Neutrophil (primary cell): Measurements from ENCODE around the gene DCST1.

Experiments
- H3K27ac ChIP-seq: fragments of 200-600 bp; sonication (generic); 2 replicates; pipeline ENCODE4 v1.5.1; 2016; ENCODE audit warnings: mild to moderate bottlenecking, moderate library complexity
- H3K27me3 ChIP-seq: fragments of 200-600 bp; sonication (generic); 2 replicates; pipeline ENCODE4 v1.6.0; 2016; ENCODE audit warnings: mild to moderate bottlenecking
- H3K36me3 ChIP-seq: fragments of 200-600 bp; sonication (generic); 2 replicates; pipeline ENCODE4 v1.5.1; 2017
- H3K4me1 ChIP-seq, 2 experiments: fragments of 200-600 bp in 1 of 2; sonication (generic) in 1 of 2; 1 replicate in 1 of 2; 2 replicates in 1 of 2; pipeline versions ENCODE4 v1.5.1 to v1.6.1; 2013 to 2016; ENCODE audit warnings: low read depth in 1 of 2, low read length in 1 of 2, mild to moderate bottlenecking in 1 of 2, moderate library complexity in 1 of 2; ENCODE audit not compliant: control insufficient read depth in 1 of 2, insufficient read depth in 1 of 2
- H3K4me3 ChIP-seq, 2 experiments: fragments of 200-600 bp in 1 of 2; sonication (generic) in 1 of 2; 1 replicate in 1 of 2; 2 replicates in 1 of 2; pipeline ENCODE4 v1.5.1; 2013 to 2016; ENCODE audit warnings: low read depth in 1 of 2, low read length in 1 of 2, mild to moderate bottlenecking in 1 of 2, moderate library complexity in 1 of 2
- H3K9me3 ChIP-seq: fragments of 200-600 bp; sonication (generic); 2 replicates; pipeline ENCODE4 v1.5.1; 2016
- TF ChIP-seq, protein P1 (sequence below): fragments of 200-600 bp; sonication (generic); IDR thresholded peaks from 2 replicates; pipeline ENCODE4 v1.5.1; 2016; ENCODE audit warnings: antibody characterized with exemption

Gene DCST1

GRCh38 chr1:154996966-154997701 is 36.5 kb upstream of the DCST1 start:
- peak overlapping the region; percentile 69 for H3K27ac ChIP-seq
- TF ChIP-seq, protein P1, sequence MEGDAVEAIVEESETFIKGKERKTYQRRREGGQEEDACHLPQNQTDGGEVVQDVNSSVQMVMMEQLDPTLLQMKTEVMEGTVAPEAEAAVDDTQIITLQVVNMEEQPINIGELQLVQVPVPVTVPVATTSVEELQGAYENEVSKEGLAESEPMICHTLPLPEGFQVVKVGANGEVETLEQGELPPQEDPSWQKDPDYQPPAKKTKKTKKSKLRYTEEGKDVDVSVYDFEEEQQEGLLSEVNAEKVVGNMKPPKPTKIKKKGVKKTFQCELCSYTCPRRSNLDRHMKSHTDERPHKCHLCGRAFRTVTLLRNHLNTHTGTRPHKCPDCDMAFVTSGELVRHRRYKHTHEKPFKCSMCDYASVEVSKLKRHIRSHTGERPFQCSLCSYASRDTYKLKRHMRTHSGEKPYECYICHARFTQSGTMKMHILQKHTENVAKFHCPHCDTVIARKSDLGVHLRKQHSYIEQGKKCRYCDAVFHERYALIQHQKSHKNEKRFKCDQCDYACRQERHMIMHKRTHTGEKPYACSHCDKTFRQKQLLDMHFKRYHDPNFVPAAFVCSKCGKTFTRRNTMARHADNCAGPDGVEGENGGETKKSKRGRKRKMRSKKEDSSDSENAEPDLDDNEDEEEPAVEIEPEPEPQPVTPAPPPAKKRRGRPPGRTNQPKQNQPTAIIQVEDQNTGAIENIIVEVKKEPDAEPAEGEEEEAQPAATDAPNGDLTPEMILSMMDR = no peak
- H3K36me3 ChIP-seq = peaks cover 4% of the 10 kb centered on the region
- no peaks in the 10 kb centered on the region for H3K27me3 ChIP-seq
- no peak overlapping the region for H3K4me3 ChIP-seq
- peaks cover 39 to 45% of the 10 kb centered on the region in 2 experiments for H3K4me1 ChIP-seq
- H3K9me3 ChIP-seq = no peaks in the 10 kb centered on the region

DNA sequence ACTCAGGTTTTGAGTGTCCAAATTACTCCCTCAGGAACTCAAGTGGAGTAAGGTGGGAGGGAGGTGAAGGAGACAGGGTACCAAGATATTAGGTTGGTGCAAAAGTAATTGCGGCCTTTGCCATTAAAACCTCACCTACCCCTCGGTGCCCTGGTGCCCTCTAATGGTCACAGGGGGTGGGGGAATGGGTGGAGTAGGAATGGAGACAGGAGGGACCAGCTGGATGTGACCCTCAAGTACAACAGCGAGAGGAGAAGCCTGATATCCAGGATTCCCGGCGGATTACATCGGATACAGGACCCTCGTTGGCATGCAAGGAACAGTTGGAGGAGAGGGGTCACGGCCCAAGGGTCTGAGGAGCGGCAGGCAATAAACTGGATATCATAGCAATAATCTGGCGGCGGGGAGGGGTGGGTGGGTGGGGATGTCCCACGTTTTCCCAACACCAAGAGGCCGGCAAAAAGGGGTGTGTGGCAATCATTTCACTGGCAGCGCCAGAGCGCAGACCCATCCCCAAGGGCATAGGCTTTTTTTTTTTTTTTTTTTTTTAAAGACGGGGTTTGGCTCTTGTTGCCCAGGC is 35.3 kb upstream of the DCST1 start:
- Histone ChIP-seq H3K27me3 (no peaks in the 10 kb centered on the region), H3K4me1 (peaks cover 39 to 45% of the 10 kb centered on the region in 2 experiments), H3K9me3 (no peaks in the 10 kb centered on the region), H3K36me3 (no peaks in the 10 kb centered on the region), H3K27ac (peak overlapping the region; percentile 69), H3K4me3 (no peak overlapping the region)
- TF ChIP-seq, protein P1 = no peak

GRCh38 chr1:154998818-154999570 is 34.6 kb upstream of the DCST1 start:
- Histone ChIP-seq H3K27ac (peak overlapping the region; percentile 97), H3K9me3 (no peaks in the 10 kb centered on the region), H3K27me3 (no peaks in the 10 kb centered on the region), H3K4me3 (peak overlapping the region; percentile 53 to 85), H3K36me3 (no peaks in the 10 kb centered on the region), H3K4me1 (peaks cover 40 to 49% of the 10 kb centered on the region in 2 experiments)
- TF ChIP-seq, protein P1 = peak; percentile 78

DNA sequence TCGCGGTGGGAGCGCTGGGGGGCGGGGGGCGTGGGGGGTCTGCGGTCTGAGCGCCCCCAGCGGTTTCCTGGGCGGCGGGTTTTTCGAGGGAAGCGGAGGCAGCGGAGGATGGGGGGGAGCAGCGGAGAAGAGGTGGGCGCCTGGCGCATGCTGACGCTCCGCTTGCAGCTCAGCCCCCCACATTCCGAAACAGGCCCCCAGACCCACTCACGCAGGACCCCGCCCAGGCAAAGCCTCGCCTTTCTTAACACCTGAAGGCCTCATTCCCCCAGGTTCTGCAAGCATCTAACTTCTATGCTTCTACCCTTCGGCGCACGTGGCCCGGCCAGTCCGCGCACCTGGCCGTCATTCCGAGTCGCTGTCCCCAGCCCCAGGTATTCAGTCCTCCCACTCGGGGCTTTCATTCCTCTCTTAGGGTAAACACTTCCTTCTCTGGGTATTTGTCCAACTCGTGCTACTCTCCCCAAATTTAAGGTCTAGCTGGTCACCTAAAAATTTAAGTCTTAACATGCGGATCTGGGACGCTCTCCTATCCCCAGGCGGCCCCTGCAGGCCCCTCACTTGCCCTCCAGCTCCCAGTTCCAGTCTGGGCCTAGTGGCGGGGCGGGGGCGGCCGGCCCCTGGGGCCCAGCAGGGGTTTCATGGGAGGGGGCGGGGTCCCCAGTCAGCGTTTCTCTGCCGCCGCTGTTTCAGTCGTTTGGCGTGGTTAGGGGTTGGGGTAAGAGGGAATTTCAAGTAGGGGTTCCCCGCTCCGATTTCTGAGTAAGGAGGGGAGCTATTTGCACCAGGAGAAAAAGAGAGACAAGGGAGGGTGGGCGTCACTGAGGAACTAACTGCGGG is 33.8 kb upstream of the DCST1 start:
- Histone ChIP-seq H3K36me3 (no peaks in the 10 kb centered on the region), H3K27ac (peak overlapping the region; percentile 97), H3K9me3 (no peaks in the 10 kb centered on the region), H3K27me3 (no peaks in the 10 kb centered on the region), H3K4me1 (peaks cover 48 to 57% of the 10 kb centered on the region in 2 experiments), H3K4me3 (peak overlapping the region; percentile 85 to 100)
- TF ChIP-seq, protein P1 = no peak

DNA sequence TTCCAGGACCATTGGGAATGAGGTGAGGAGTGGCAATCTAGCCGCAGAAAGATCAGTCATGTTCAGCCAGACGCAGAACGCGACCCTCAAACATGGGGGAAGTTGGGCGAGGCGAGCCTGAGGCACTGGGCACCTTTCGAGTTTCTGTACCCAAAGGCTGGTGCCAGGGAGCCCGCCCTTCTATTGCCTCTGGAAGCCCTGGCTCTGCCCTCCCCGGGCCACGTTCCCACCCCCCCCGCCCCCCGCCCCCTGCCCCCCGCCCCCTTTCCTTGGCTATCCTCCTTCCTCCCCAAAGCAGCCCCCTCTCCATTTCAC is 33.3 kb upstream of the DCST1 start:
- H3K9me3 ChIP-seq = no peaks in the 10 kb centered on the region
- H3K36me3 ChIP-seq = no peaks in the 10 kb centered on the region
- TF ChIP-seq, protein P1 = no peak
- no peaks in the 10 kb centered on the region for H3K27me3 ChIP-seq
- H3K4me1 ChIP-seq = peaks cover 54 to 63% of the 10 kb centered on the region in 2 experiments
- H3K4me3 ChIP-seq = peak overlapping the region; percentile 85 to 100
- peak overlapping the region; percentile 97 for H3K27ac ChIP-seq
